HEK293 (cell line): ENCODE data around the gene FBXO9.

ENCODE experiments used
- CTCF ChIA-PET: fragments of 350-600 bp; formaldehyde crosslinking; extraction: SDS; loops from one replicate; lab custom pipeline; 2021; ENCODE audit warnings: antibody characterized with exemption; lab: Yijun Ruan, JAX
- POLR2A ChIA-PET: fragments of 300-600 bp; formaldehyde crosslinking; extraction: SDS; loops from one replicate; lab custom pipeline; 2020; ENCODE audit warnings: antibody characterized with exemption, inconsistent platforms; lab: Yijun Ruan, JAX
- H3K27ac ChIP-seq: fragments of 200-500 bp; sonication (Bioruptor generic); 2 replicates; pipeline ENCODE4 v1.5.1; 2014; ENCODE audit warnings: low read depth, low read length, control low read depth, inconsistent platforms; ENCODE audit errors: extremely low read depth
- H3K36me3 ChIP-seq, 2 experiments: fragments of 200-500 bp in 1 of 2; sonication (Bioruptor generic) in 1 of 2; 1 replicate in 1 of 2; 2 replicates in 1 of 2; pipeline ENCODE4 v1.5.1; 2014 to 2017; ENCODE audit warnings: inconsistent platforms in 2 of 2, low read length in 2 of 2; ENCODE audit not compliant: control insufficient read depth in 2 of 2, insufficient read depth in 1 of 2
- H3K4me1 ChIP-seq: fragments of 200-500 bp; sonication (Bioruptor generic); 2 replicates; pipeline ENCODE4 v1.5.1; 2014; ENCODE audit warnings: mild to moderate bottlenecking, low read length, inconsistent platforms; ENCODE audit not compliant: control insufficient read depth, insufficient read depth
- H3K4me3 ChIP-seq: 2 replicates; pipeline ENCODE4 v1.5.1; 2011; ENCODE audit warnings: low read depth, mild to moderate bottlenecking, control low read depth, low read length, moderate library complexity
- H3K9me3 ChIP-seq: fragments of 200-500 bp; sonication (Bioruptor generic); 2 replicates; pipeline ENCODE4 v1.5.1; 2014; ENCODE audit warnings: low read depth, low read length, inconsistent platforms; ENCODE audit not compliant: control insufficient read depth, insufficient read depth
- AEBP2 ChIP-seq: fragments of 450-650 bp; formaldehyde crosslinking; IDR thresholded peaks from 2 replicates; pipeline ENCODE4 v1.5.1; 2016; ENCODE audit warnings: missing biosample characterization, missing genetic modification characterization, borderline replicate concordance
- HIC1 ChIP-seq: fragments of 450-650 bp; formaldehyde crosslinking; IDR thresholded peaks from 2 replicates; pipeline ENCODE4 v1.5.1; 2016; ENCODE audit warnings: missing biosample characterization, missing genetic modification characterization
- PRDM1 ChIP-seq: fragments of 450-650 bp; formaldehyde crosslinking; IDR thresholded peaks from 2 replicates; pipeline ENCODE4; 2016; ENCODE audit warnings: missing biosample characterization, missing genetic modification characterization
- ZBTB20 ChIP-seq: fragments of 450-650 bp; formaldehyde crosslinking; IDR thresholded peaks from 2 replicates; pipeline ENCODE4 v1.5.1; 2016; ENCODE audit warnings: missing biosample characterization, missing genetic modification characterization
- ZNF221 ChIP-seq: fragments of 450-650 bp; formaldehyde crosslinking; IDR thresholded peaks from 2 replicates; pipeline ENCODE4 v1.5.1; 2017; ENCODE audit warnings: missing biosample characterization, missing genetic modification characterization, borderline replicate concordance
- ZNF239 ChIP-seq: fragments of 450-650 bp; formaldehyde crosslinking; IDR thresholded peaks from 2 replicates; pipeline ENCODE4 v1.5.1; 2016; ENCODE audit warnings: missing biosample characterization, missing genetic modification characterization
- ZNF292 ChIP-seq: fragments of 450-650 bp; formaldehyde crosslinking; IDR thresholded peaks from 2 replicates; pipeline ENCODE4 v1.5.1; 2016; ENCODE audit warnings: low read depth, missing biosample characterization, missing genetic modification characterization, borderline replicate concordance
- ZNF433 ChIP-seq: fragments of 450-650 bp; formaldehyde crosslinking; IDR thresholded peaks from 2 replicates; pipeline ENCODE4 v1.5.1; 2016; ENCODE audit warnings: missing biosample characterization, missing genetic modification characterization, low read depth
- ZNF558 ChIP-seq: fragments of 450-650 bp; formaldehyde crosslinking; IDR thresholded peaks from 2 replicates; pipeline ENCODE4 v1.5.1; 2016; ENCODE audit warnings: missing biosample characterization, missing genetic modification characterization
- ZNF610 ChIP-seq: fragments of 450-650 bp; formaldehyde crosslinking; IDR thresholded peaks from 2 replicates; pipeline ENCODE4 v1.5.1; 2016; ENCODE audit warnings: missing biosample characterization, missing genetic modification characterization, borderline replicate concordance
- ZNF623 ChIP-seq: fragments of 450-650 bp; formaldehyde crosslinking; IDR thresholded peaks from 2 replicates; pipeline ENCODE4 v1.5.1; 2016; ENCODE audit warnings: missing biosample characterization, missing genetic modification characterization
- ZNF664 ChIP-seq: fragments of 450-650 bp; formaldehyde crosslinking; IDR thresholded peaks from 2 replicates; pipeline ENCODE4 v1.5.1; 2016; ENCODE audit warnings: missing biosample characterization, missing genetic modification characterization
- ZNF768 ChIP-seq: fragments of 450-650 bp; formaldehyde crosslinking; IDR thresholded peaks from 2 replicates; pipeline ENCODE4 v1.5.1; 2018; ENCODE audit warnings: missing biosample characterization, mild to moderate bottlenecking, missing genetic modification characterization
- TF ChIP-seq, protein P1 (sequence below): fragments of 450-650 bp; formaldehyde crosslinking; IDR thresholded peaks from 2 replicates; pipeline ENCODE4 v1.5.1; 2017; ENCODE audit warnings: missing biosample characterization, missing genetic modification characterization

The FBXO9 gene

GRCh38 chr6:53056273-53056672 is 8.9 kb upstream of the FBXO9 start (continued):
- TF ChIP-seq HIC1 (tag by site-specific recombination) (no peak), AEBP2 (tag by site-specific recombination) (no peak), ZNF221 (tag by site-specific recombination) (no peak), ZNF239 (no peak), ZNF768 (tag by site-specific recombination) (no peak), ZNF433 (tag by site-specific recombination) (no peak), ZBTB20 (tag by site-specific recombination) (no peak), ZNF623 (no peak), ZNF292 (tag by site-specific recombination) (no peak)
- TF ChIP-seq, protein P1, sequence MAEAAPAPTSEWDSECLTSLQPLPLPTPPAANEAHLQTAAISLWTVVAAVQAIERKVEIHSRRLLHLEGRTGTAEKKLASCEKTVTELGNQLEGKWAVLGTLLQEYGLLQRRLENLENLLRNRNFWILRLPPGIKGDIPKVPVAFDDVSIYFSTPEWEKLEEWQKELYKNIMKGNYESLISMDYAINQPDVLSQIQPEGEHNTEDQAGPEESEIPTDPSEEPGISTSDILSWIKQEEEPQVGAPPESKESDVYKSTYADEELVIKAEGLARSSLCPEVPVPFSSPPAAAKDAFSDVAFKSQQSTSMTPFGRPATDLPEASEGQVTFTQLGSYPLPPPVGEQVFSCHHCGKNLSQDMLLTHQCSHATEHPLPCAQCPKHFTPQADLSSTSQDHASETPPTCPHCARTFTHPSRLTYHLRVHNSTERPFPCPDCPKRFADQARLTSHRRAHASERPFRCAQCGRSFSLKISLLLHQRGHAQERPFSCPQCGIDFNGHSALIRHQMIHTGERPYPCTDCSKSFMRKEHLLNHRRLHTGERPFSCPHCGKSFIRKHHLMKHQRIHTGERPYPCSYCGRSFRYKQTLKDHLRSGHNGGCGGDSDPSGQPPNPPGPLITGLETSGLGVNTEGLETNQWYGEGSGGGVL (tag by site-specific recombination), result no peak

- Histone ChIP-seq H3K4me1 (peaks cover 6% of the 10 kb centered on the region), H3K27ac (no peak overlapping the region)
- POLR2A ChIA-PET, result no interaction called here
- no peak for TF ChIP-seq ZNF610 (tag by site-specific recombination)
- peak; percentile 98 for TF ChIP-seq ZNF664 (tag by site-specific recombination)
- TF ChIP-seq, all 188 proteins: peak for 1
- Histone ChIP-seq H3K9me3 (no peaks in the 10 kb centered on the region), H3K4me3 (no peak overlapping the region), H3K36me3 (no peaks in the 10 kb centered on the region)
- CTCF ChIA-PET, result interaction anchor here (0.6 kb wide), 1 partner anchor 216 kb away, joined by 3 read pairs; no protein-coding TSS in a partner anchor
These were observed 6.6 kb upstream of the FBXO9 start for GRCh38 chr6:53058388-53059195.

DNA sequence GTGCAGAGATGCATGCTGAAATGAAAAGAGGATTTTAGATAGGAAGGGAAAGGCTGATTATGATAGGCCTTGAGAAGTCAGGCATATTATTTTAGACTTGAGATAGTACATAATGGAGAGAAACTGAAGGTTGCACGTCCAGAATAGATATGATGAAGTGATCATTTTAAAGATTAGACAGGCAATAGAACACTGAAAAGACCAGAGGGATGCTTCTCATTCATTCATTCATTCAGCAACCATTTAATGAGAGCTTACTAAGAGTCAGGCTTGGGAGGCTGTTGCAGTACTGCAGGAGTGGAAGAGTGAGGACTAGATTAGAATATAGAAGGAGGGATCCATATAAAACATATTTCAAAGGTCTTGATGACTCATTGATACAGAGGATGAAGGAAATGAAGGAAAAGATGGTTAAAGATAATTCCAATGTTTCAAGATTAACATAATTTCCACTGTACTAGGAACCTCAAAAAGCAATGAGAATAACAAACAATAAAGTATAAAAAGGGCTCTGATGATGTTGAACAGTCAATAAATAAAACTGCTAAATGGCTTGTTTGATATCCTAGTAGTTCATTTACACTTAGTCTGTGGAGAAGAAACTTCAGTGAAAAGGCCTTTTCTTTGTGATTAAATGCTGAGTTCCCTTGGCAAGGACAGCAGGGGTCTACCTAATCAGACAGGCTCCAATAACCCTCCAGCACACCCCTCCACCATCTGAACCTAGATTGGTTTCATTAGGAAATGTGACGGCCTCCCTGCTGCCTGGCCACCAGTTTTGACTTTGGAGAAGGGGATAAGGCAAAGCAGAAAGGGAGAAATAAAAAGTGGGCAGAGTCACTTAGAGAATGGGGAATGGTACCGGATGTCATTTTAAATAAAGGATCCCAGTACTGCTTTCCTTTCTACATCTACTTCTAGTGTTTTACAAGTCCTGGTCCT is 5.3 kb upstream of the FBXO9 start:
- no peak overlapping the region for H3K27ac ChIP-seq
- ChIA-PET CTCF (interaction anchor here (0.7 to 1.0 kb wide), 2 partner anchors 9 to 69 kb away, joined by 3 read pairs; no protein-coding TSS in a partner anchor), POLR2A (no interaction called here)
- peak overlapping the region; percentile 95 for H3K4me3 ChIP-seq
- no peak for TF ChIP-seq ZNF558 (tag by site-specific recombination)
- peak; percentile 62; the same call in 1 of the 2 replicates for TF ChIP-seq PRDM1 (tag by site-specific recombination)
- no peaks in the 10 kb centered on the region for H3K9me3 ChIP-seq
- peaks cover 6% of the 10 kb centered on the region for H3K4me1 ChIP-seq
- H3K36me3 ChIP-seq, result no peaks in the 10 kb centered on the region
